Kidney (tissue), 14 donors: ENCODE data around the gene PLCD3. TPM values are rescaled to one million over a fixed set of nuclear protein-coding genes. Genes with fewer than 3 reads are reported as not detected.
A peak's percentile ranks its signal among the peaks of the same experiment; 100 is the strongest.

Experiments
- DNase-seq, 5 donors: peaks; one replicate each; pipeline ENCODE4 v3.0.0-alpha.2; 2013 to 2020
- FAIRE-seq: peaks from 2 replicates; lab custom pipeline; 2012; peaks lifted over from hg19 to GRCh38; lab: Jason Lieb, UNC
- H3K27ac ChIP-seq, 2 donors: one replicate each; pipeline ENCODE4 v1.7.0; 2013; ENCODE audit warnings: low read depth in 2 of 2, low read length in 2 of 2, inconsistent platforms in 1 of 2
- H3K27me3 ChIP-seq: one replicate; pipeline ENCODE4 v1.7.1; 2013; ENCODE audit warnings: low read length, inconsistent platforms; ENCODE audit not compliant: control insufficient read depth, insufficient read depth
- H3K36me3 ChIP-seq, 3 donors: one replicate each; pipeline versions ENCODE4 v1.7.0 to v1.7.1; 2013; ENCODE audit warnings: low read length in 3 of 3, control low read depth in 1 of 3, inconsistent platforms in 1 of 3; ENCODE audit not compliant: insufficient read depth in 3 of 3, control insufficient read depth in 2 of 3
- H3K4me1 ChIP-seq, 3 donors: one replicate each; pipeline versions ENCODE4 v1.7.0 to v1.7.1; 2013; ENCODE audit warnings: low read length in 3 of 3, inconsistent platforms in 1 of 3, low read depth in 1 of 3; ENCODE audit not compliant: control insufficient read depth in 2 of 3, insufficient read depth in 2 of 3
- H3K4me3 ChIP-seq, 3 donors: one replicate each; pipeline versions ENCODE4 v1.7.0 to v1.8.1; 2013; ENCODE audit warnings: low read length in 3 of 3, control low read depth in 1 of 3, inconsistent platforms in 1 of 3
- H3K9ac ChIP-seq, 3 donors: one replicate each; pipeline versions ENCODE4 v1.7.0 to v1.7.1; 2013; ENCODE audit warnings: low read length in 3 of 3, control low read depth in 1 of 3, inconsistent platforms in 1 of 3
- H3K9me3 ChIP-seq, 3 donors: one replicate each; pipeline versions ENCODE4 v1.7.0 to v1.7.1; 2013; ENCODE audit warnings: low read length in 3 of 3, control low read depth in 1 of 3, inconsistent platforms in 1 of 3; ENCODE audit not compliant: control insufficient read depth in 2 of 3, insufficient read depth in 1 of 3
- intact Hi-C: fragments of 100-400 bp; cut with DNase I; formaldehyde crosslinking; loops from one replicate; pipeline ENCODE4 v1.11.1; 2022
- polyA plus RNA-seq: library from polyadenylated mRNA; stranded (reverse); fragments of 350-450 nt; fragmentation: Illumina TruSeq; extraction: RNeasy Lipid Tissue Mini Kit (QIAGEN cat#74804); gene quantifications from one replicate; pipeline ENCODE4 v1.2.3, GENCODE V29; 2014; ENCODE audit warnings: low read depth, low replicate concordance; ENCODE audit not compliant: insufficient read depth
- total RNA-seq: library from RNA; stranded (reverse); fragmentation: NEBNext Ultra II Directional; extraction: Animal tissue kit (Norgen Biotek cat#: 25700); gene quantifications from one replicate; pipeline ENCODE4 v1.2.1, GENCODE V29; 2021
- TF ChIP-seq, protein P1 (sequence below): IDR thresholded peaks from 3 replicates; pipeline ENCODE4 v1.5.1; 2012; ENCODE audit warnings: mild to moderate bottlenecking, moderate library complexity, borderline replicate concordance; ENCODE audit not compliant: insufficient read depth; ENCODE audit errors: extremely low read depth
- donor health status: control.
- donor health status: control.
- donor health status: control.
- donor health status: control.
- donor health status: control.
- donor health status: DM: yes; HTN: yes; CAD: no.
- donor health status: Normal renal cell carcinoma (clear cell type).

Gene PLCD3
- total and polyA plus RNA-seq, 2 donors from 2014 or later = 14.8 to 111 TPM

DNA sequence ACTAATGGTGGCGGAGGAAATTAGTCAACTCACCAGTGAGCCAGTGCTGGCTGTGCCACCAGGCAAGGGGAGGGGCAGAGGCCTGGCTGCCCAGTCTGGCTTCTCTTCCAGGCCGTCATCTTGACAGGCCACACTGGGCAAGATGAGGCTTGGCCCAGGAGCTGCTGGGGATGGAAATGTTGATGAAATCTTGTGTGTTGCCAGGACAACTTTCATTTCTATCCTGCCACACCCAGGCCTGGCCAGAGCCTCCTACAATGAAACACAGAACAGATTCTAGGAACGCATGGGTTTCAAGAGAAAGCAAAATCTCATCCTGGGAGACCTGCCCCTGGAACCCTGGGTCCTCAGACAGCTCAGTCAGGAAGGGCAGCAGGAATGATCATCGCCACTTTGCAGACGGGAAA lies 38.6 kb upstream of the PLCD3 start:
- DNase-seq = peak in 3 of 5 donors; percentile 34 to 82 (median 40)
- intact Hi-C loops = no loop called here
- TF ChIP-seq, protein P1, sequence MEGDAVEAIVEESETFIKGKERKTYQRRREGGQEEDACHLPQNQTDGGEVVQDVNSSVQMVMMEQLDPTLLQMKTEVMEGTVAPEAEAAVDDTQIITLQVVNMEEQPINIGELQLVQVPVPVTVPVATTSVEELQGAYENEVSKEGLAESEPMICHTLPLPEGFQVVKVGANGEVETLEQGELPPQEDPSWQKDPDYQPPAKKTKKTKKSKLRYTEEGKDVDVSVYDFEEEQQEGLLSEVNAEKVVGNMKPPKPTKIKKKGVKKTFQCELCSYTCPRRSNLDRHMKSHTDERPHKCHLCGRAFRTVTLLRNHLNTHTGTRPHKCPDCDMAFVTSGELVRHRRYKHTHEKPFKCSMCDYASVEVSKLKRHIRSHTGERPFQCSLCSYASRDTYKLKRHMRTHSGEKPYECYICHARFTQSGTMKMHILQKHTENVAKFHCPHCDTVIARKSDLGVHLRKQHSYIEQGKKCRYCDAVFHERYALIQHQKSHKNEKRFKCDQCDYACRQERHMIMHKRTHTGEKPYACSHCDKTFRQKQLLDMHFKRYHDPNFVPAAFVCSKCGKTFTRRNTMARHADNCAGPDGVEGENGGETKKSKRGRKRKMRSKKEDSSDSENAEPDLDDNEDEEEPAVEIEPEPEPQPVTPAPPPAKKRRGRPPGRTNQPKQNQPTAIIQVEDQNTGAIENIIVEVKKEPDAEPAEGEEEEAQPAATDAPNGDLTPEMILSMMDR = no peak
- Histone ChIP-seq H3K9ac (peak overlapping the region in 1 of 3 donors; percentile 60), H3K27ac (peak overlapping the region; percentile 94 to 97), H3K27me3 (no peaks in the 10 kb centered on the region), H3K4me1 (peaks cover 0 to 26% (median 21%) of the 10 kb centered on the region in 3 donors), H3K9me3 (no peaks in the 10 kb centered on the region), H3K4me3 (no peak overlapping the region), H3K36me3 (peaks cover 0 to 8% (median 0%) of the 10 kb centered on the region in 3 donors)
- no peak for FAIRE-seq

GRCh38 chr17:45170280-45170930 lies 38.1 kb upstream of the PLCD3 start:
- Histone ChIP-seq H3K9ac (peak overlapping the region in 1 of 3 donors; percentile 60), H3K4me3 (no peak overlapping the region), H3K4me1 (peaks cover 0 to 26% (median 21%) of the 10 kb centered on the region in 3 donors), H3K36me3 (peaks cover 0 to 8% (median 0%) of the 10 kb centered on the region in 3 donors), H3K27me3 (no peaks in the 10 kb centered on the region), H3K27ac (peak overlapping the region; percentile 94 to 97), H3K9me3 (no peaks in the 10 kb centered on the region)
- DNase-seq (peak in 1 of 5 donors; percentile 52), FAIRE-seq (no peak)
- intact Hi-C loops = no loop called here
- TF ChIP-seq, protein P1 = no peak

GRCh38 chr17:45168991-45169752 lies 36.9 kb upstream of the PLCD3 start:
- TF ChIP-seq, protein P1 = no peak
- no peak overlapping the region for H3K9ac ChIP-seq
- H3K27me3 ChIP-seq = no peaks in the 10 kb centered on the region
- H3K4me1 ChIP-seq = peaks cover 0 to 26% (median 23%) of the 10 kb centered on the region in 3 donors
- FAIRE-seq = no peak
- no peak overlapping the region for H3K27ac ChIP-seq
- peak in 1 of 5 donors; percentile 67 for DNase-seq
- intact Hi-C loops = no loop called here
- H3K36me3 ChIP-seq = peaks cover 0 to 13% (median 0%) of the 10 kb centered on the region in 3 donors
- no peaks in the 10 kb centered on the region for H3K9me3 ChIP-seq
- no peak overlapping the region for H3K4me3 ChIP-seq
